IMR-90 (cell line): ENCODE measurements around the gene UACA. TPM values are rescaled to one million over a fixed set of nuclear protein-coding genes. Genes with fewer than 3 reads are reported as not detected.

Source experiments
- ATAC-seq: fragments of 200-7000 bp; cut with Tn5 transposase; 2 replicates; pipeline ENCODE4 v1.9.1; 2020; ENCODE audit warnings: low read depth, mild to moderate bottlenecking, moderate library complexity
- BruUV-seq: library from RNA; stranded (reverse); fragments of 400-500 nt; replicated peaks from 2 replicates; lab custom pipeline; 2021; lab: Mats Ljungman, UMichigan
- CTCF ChIA-PET: fragments of 300-600 bp; formaldehyde crosslinking; extraction: SDS; loops from one replicate; lab custom pipeline; 2021; ENCODE audit warnings: antibody characterized with exemption; lab: Yijun Ruan, JAX
- POLR2A ChIA-PET: fragments of 300-600 bp; sonication (Branson Sonifier 250); formaldehyde crosslinking; loops from one replicate; lab custom pipeline; 2022; ENCODE audit warnings: antibody characterized with exemption; ENCODE audit not compliant: unreplicated experiment; lab: Charles Lee
- DNase-seq: peaks from one replicate; pipeline ENCODE4 v3.0.0; 2013
- H2AFZ ChIP-seq: replicated peaks from 2 replicates; pipeline ENCODE3; 2013; ENCODE audit warnings: low read length, mild to moderate bottlenecking; ENCODE audit not compliant: poor library complexity
- H2AK5ac ChIP-seq: 2 replicates; pipeline ENCODE4 v1.6.1; 2013; ENCODE audit warnings: low read depth, low read length, inconsistent platforms
- H2AK9ac ChIP-seq: replicated peaks from 2 replicates; pipeline ENCODE3; 2013; ENCODE audit warnings: mild to moderate bottlenecking, low read depth, low read length, moderate library complexity; ENCODE audit not compliant: poor library complexity
- H2BK120ac ChIP-seq: 2 replicates; pipeline ENCODE4 v1.6.1; 2013; ENCODE audit warnings: low read depth, low read length, inconsistent platforms
- H2BK15ac ChIP-seq: 3 replicates; pipeline ENCODE4 v1.6.1; 2013; ENCODE audit warnings: low read depth, low read length, inconsistent platforms
- H2BK20ac ChIP-seq: 2 replicates; pipeline ENCODE4 v1.6.1; 2013; ENCODE audit warnings: low read depth, mild to moderate bottlenecking, inconsistent platforms, low read length, moderate library complexity
- H2BK5ac ChIP-seq: 2 replicates; pipeline ENCODE4 v1.6.1; 2013; ENCODE audit warnings: mild to moderate bottlenecking, low read depth, low read length, inconsistent platforms; ENCODE audit not compliant: poor library complexity, severe bottlenecking
- H3K14ac ChIP-seq: replicated peaks from 2 replicates; pipeline ENCODE4 v1.6.1; 2013; ENCODE audit warnings: low read depth, low read length, inconsistent platforms
- H3K18ac ChIP-seq: 2 replicates; pipeline ENCODE4 v1.6.1; 2013; ENCODE audit warnings: low read depth, low read length, control low read depth
- H3K23ac ChIP-seq: 2 replicates; pipeline ENCODE4 v1.6.1; 2013; ENCODE audit warnings: low read depth, low read length, inconsistent platforms
- H3K27ac ChIP-seq: 2 replicates; pipeline ENCODE4 v1.5.1; 2013; ENCODE audit warnings: mild to moderate bottlenecking, control low read depth, low read length; ENCODE audit not compliant: insufficient read depth
- H3K27me3 ChIP-seq: 2 replicates; pipeline ENCODE4 v1.6.1; 2013; ENCODE audit warnings: low read length; ENCODE audit not compliant: control insufficient read depth, insufficient read depth
- H3K36me3 ChIP-seq: 2 replicates; pipeline ENCODE4 v1.6.1; 2013; ENCODE audit warnings: low read length, mixed read lengths; ENCODE audit not compliant: control insufficient read depth, insufficient read depth
- H3K4ac ChIP-seq: 2 replicates; pipeline ENCODE4 v1.6.1; 2013; ENCODE audit warnings: low read depth, low read length, inconsistent platforms
- H3K4me1 ChIP-seq: 2 replicates; pipeline ENCODE4 v1.6.1; 2013; ENCODE audit warnings: low read length, mixed read lengths; ENCODE audit not compliant: control insufficient read depth, insufficient read depth
- H3K4me2 ChIP-seq: 2 replicates; pipeline ENCODE4 v1.6.1; 2013; ENCODE audit warnings: low read depth, mild to moderate bottlenecking, control low read depth, low read length, moderate library complexity
- H3K4me3 ChIP-seq: 2 replicates; pipeline ENCODE4 v1.5.1; 2013; ENCODE audit warnings: low read depth, mild to moderate bottlenecking, control low read depth, low read length, moderate library complexity; ENCODE audit not compliant: insufficient read depth
- H3K56ac ChIP-seq: 2 replicates; pipeline ENCODE4 v1.6.1; 2013; ENCODE audit warnings: low read length, inconsistent platforms; ENCODE audit not compliant: insufficient read depth; ENCODE audit errors: extremely low read depth
- H3K79me1 ChIP-seq, 2 experiments: 2 replicates each; pipeline ENCODE4 v1.6.1; 2013; ENCODE audit warnings: low read length in 2 of 2, inconsistent platforms in 1 of 2, low read depth in 1 of 2
- H3K9ac ChIP-seq: 2 replicates; pipeline ENCODE4 v1.6.1; 2013; ENCODE audit warnings: low read depth, low read length, control low read depth
- H3K9me1 ChIP-seq: 2 replicates; pipeline ENCODE4 v1.6.1; 2013; ENCODE audit warnings: low read length, inconsistent platforms; ENCODE audit not compliant: insufficient read depth
- H3K9me3 ChIP-seq: 2 replicates; pipeline ENCODE4 v1.6.1; 2013; ENCODE audit warnings: low read length; ENCODE audit not compliant: control insufficient read depth, insufficient read depth
- H4K20me1 ChIP-seq: 2 replicates; pipeline ENCODE4 v1.6.1; 2013; ENCODE audit warnings: low read length, inconsistent platforms; ENCODE audit not compliant: insufficient read depth
- H4K5ac ChIP-seq: 2 replicates; pipeline ENCODE4 v1.6.1; 2013; ENCODE audit warnings: mild to moderate bottlenecking, low read depth, low read length, control low read depth
- H4K8ac ChIP-seq, 2 experiments: 2 replicates each; pipeline ENCODE4 v1.6.1; 2013; ENCODE audit warnings: low read depth in 2 of 2, low read length in 2 of 2, control low read depth in 1 of 2, inconsistent platforms in 1 of 2
- H4K91ac ChIP-seq: 2 replicates; pipeline ENCODE4 v1.6.1; 2013; ENCODE audit warnings: low read depth, low read length, inconsistent platforms; ENCODE audit not compliant: insufficient read depth
- CEBPB ChIP-seq: IDR thresholded peaks from 2 replicates; pipeline ENCODE4 v1.6.1; 2012; ENCODE audit warnings: low read depth, low read length, improper control_type of control experiment
- CTCF ChIP-seq: conservative IDR thresholded peaks from 2 replicates; pipeline ENCODE4 v1.5.1; 2012; ENCODE audit warnings: mild to moderate bottlenecking, low read depth, low read length, improper control_type of control experiment
- ELK1 ChIP-seq: fragments of 150-350 bp; IDR thresholded peaks from 2 replicates; pipeline ENCODE4 v1.6.1; 2016; ENCODE audit warnings: low read depth, mild to moderate bottlenecking, low read length, moderate library complexity, borderline replicate concordance
- MAFK ChIP-seq: IDR thresholded peaks from 2 replicates; pipeline ENCODE4 v1.6.1; 2012; ENCODE audit warnings: low read depth, low read length, improper control_type of control experiment
- MAZ ChIP-seq: IDR thresholded peaks from 2 replicates; pipeline ENCODE4 v1.6.1; 2012; ENCODE audit warnings: low read depth, mild to moderate bottlenecking, low read length, improper control_type of control experiment, moderate library complexity, borderline replicate concordance
- MXI1 ChIP-seq: IDR thresholded peaks from 2 replicates; pipeline ENCODE4 v1.6.1; 2012; ENCODE audit warnings: low read depth, mild to moderate bottlenecking, low read length, moderate library complexity, borderline replicate concordance
- NFE2L2 ChIP-seq: fragments of 150-350 bp; IDR thresholded peaks from 2 replicates; pipeline ENCODE4 v1.6.1; 2016; ENCODE audit warnings: low read depth, mild to moderate bottlenecking, low read length
- POLR2A ChIP-seq: IDR thresholded peaks from 2 replicates; pipeline ENCODE4 v1.6.1; 2012; ENCODE audit warnings: mild to moderate bottlenecking, low read depth, low read length
- RAD21 ChIP-seq: IDR thresholded peaks from 2 replicates; pipeline ENCODE4 v1.6.1; 2012; ENCODE audit warnings: low read length, improper control_type of control experiment
- RCOR1 ChIP-seq: IDR thresholded peaks from 2 replicates; pipeline ENCODE4 v1.6.1; 2012; ENCODE audit warnings: mild to moderate bottlenecking, low read length, improper control_type of control experiment; ENCODE audit not compliant: insufficient replicate concordance
- RFX5 ChIP-seq: IDR thresholded peaks from 2 replicates; pipeline ENCODE4 v1.8.0; 2012; ENCODE audit warnings: low read depth, mild to moderate bottlenecking, low read length, moderate library complexity
- SMC3 ChIP-seq: fragments of 150-350 bp; IDR thresholded peaks from 2 replicates; pipeline ENCODE4 v1.6.1; 2016; ENCODE audit warnings: low read depth, mild to moderate bottlenecking, antibody characterized with exemption, low read length, moderate library complexity
- USF2 ChIP-seq: fragments of 150-350 bp; IDR thresholded peaks from 2 replicates; pipeline ENCODE4 v1.6.1; 2017; ENCODE audit warnings: mild to moderate bottlenecking, antibody characterized with exemption, low read length, low read depth
- WGBS, 2 experiments: methylation state at CpG; one replicate each; pipeline versions ENCODE4 v1.1.5 to v1.1.7; 2013; ENCODE audit warnings: missing lambda C conversion rate in 2 of 2; ENCODE audit not compliant: insufficient read length in 1 of 2; ENCODE audit errors: extremely low coverage in 2 of 2; 5-methylcytosine and 5-hydroxymethylcytosine counted together
- dilution Hi-C: fragments of 300-500 bp; cut with HindIII; formaldehyde crosslinking; loops from one replicate; pipeline ENCODE4 v1.14.3; 2018; ENCODE audit warnings: low sequenced_read_pairs; ENCODE audit not compliant: unreplicated experiment
- in situ Hi-C: fragments of 300-500 bp; cut with MboI; formaldehyde crosslinking; loops from 3 replicates; pipeline ENCODE4 v1.14.3; 2019; ENCODE audit warnings: low sequenced_read_pairs, inconsistent platforms, mixed read lengths
- intact Hi-C: fragments of 100-400 bp; cut with micrococcal nuclease; formaldehyde crosslinking; loops from 2 replicates; pipeline ENCODE4 v1.10.0; 2022
- polyA plus RNA-seq, 3 experiments: library from polyadenylated mRNA; depleted of rRNA; stranded (reverse); fragments of >200 nt; gene quantifications; 2 replicates each; pipeline ENCODE4 v1.2.3, GENCODE V29; 2012; ENCODE audit warnings: low replicate concordance in 1 of 3
- total RNA-seq: library from RNA; depleted of rRNA; stranded (reverse); fragments of >200 nt; gene quantifications from 2 replicates; pipeline ENCODE4 v1.2.3, GENCODE V29; 2012

Gene UACA
- total and polyA plus RNA-seq, 2 of the 4 experiments (the other 2 are of a cell fraction), result 156 to 507 TPM

GRCh38 chr15:70704166-70704565, 59.2 kb downstream of the UACA start:
- TF ChIP-seq CTCF, result no peak
- no peak for TF ChIP-seq ELK1
- no peak for TF ChIP-seq RFX5
- no peak for TF ChIP-seq CEBPB
- TF ChIP-seq RCOR1, result no peak
- no peak for TF ChIP-seq MAZ
- no peak for TF ChIP-seq MAFK
- TF ChIP-seq NFE2L2, result no peak
- TF ChIP-seq SMC3, result no peak
- TF ChIP-seq RAD21, result no peak
- TF ChIP-seq USF2, result no peak
- TF ChIP-seq MXI1, result no peak
- no peak for TF ChIP-seq POLR2A
- DNase-seq (no peak), ATAC-seq (no peak)
- dilution Hi-C loops, result no loop called here
- Histone ChIP-seq H2AK5ac (no peak overlapping the region), H3K27ac (no peak overlapping the region), H2BK120ac (no peak overlapping the region), H3K9me1 (peaks cover 4% of the 10 kb centered on the region; the same call in 1 of the 2 replicates), H4K20me1 (peaks cover 50% of the 10 kb centered on the region), H3K4me3 (no peak overlapping the region), H3K9ac (no peak overlapping the region), H3K4me2 (no peak overlapping the region), H2BK20ac (no peak overlapping the region), H3K9me3 (no peaks in the 10 kb centered on the region), H3K4me1 (peaks cover 13% of the 10 kb centered on the region), H2BK5ac (no peak overlapping the region), H2AK9ac (no peak overlapping the region), H3K27me3 (no peaks in the 10 kb centered on the region), H3K18ac (no peak overlapping the region), H3K23ac (no peak overlapping the region; the same call in 1 of the 2 replicates), H3K14ac (0 out of 2 replicates have a peak overlapping the region, but pooled peaks have one; percentile 30), H3K56ac (no peak overlapping the region), H4K91ac (no peak overlapping the region), H4K8ac (no peak overlapping the region), H4K5ac (no peak overlapping the region), H2BK15ac (no peak overlapping the region), H3K36me3 (no peaks in the 10 kb centered on the region), H2AFZ (no peak overlapping the region), H3K4ac (no peak overlapping the region; the same call in 1 of the 2 replicates), H3K79me1 (peaks cover 11 to 57% of the 10 kb centered on the region in 2 experiments; a peak in 3 of 4 replicates)
- in situ Hi-C loops, result no loop called here
- no CpG with 5 or more reads among the region's 2 CpGs for WGBS, 2 experiments
- BruUV-seq, result no TSS peak
- ChIA-PET CTCF (no interaction called here), POLR2A (no interaction called here)
- intact Hi-C loops, result no loop called here
